H1 (cell line): ENCODE data around the gene CSF3. TPM values are rescaled to one million over a fixed set of nuclear protein-coding genes. Genes with fewer than 3 reads are reported as not detected.

Experiments used
- CTCF ChIA-PET: fragments of 300-600 bp; sonication (Branson Sonifier 250); formaldehyde crosslinking; loops from one replicate; lab custom pipeline; 2021; ENCODE audit not compliant: partially characterized antibody; lab: Charles Lee
- POLR2A ChIA-PET: fragments of 300-600 bp; sonication (Branson Sonifier 250); formaldehyde crosslinking; loops from one replicate; lab custom pipeline; 2021; ENCODE audit warnings: inconsistent platforms; ENCODE audit not compliant: partially characterized antibody; lab: Charles Lee
- DNase-seq, 2 experiments: peaks; one replicate each; pipeline versions ENCODE4 v3.0.0 to v3.0.0-alpha.2; 2010 to 2022; ENCODE audit warnings: low spot score in 2 of 2, low read depth in 1 of 2, mixed read lengths in 1 of 2
- FAIRE-seq: peaks from 2 replicates; lab custom pipeline; 2011; peaks lifted over from hg19 to GRCh38; lab: Jason Lieb, UNC
- H2AFZ ChIP-seq: 2 replicates; pipeline ENCODE4 v1.8.1; 2012; ENCODE audit warnings: low read length, inconsistent platforms
- H2AK5ac ChIP-seq: 2 replicates; pipeline ENCODE4 v1.6.1; 2013; ENCODE audit warnings: low read depth, low read length
- H2BK120ac ChIP-seq: replicated peaks from 2 replicates; pipeline ENCODE3; 2013; ENCODE audit warnings: low read depth, low read length, inconsistent platforms
- H2BK12ac ChIP-seq: 2 replicates; pipeline ENCODE4 v1.6.1; 2013; ENCODE audit warnings: low read depth, low read length
- H2BK15ac ChIP-seq: 2 replicates; pipeline ENCODE4 v1.6.1; 2013; ENCODE audit warnings: low read length
- H2BK20ac ChIP-seq: 2 replicates; pipeline ENCODE4 v1.6.1; 2013; ENCODE audit warnings: low read length
- H2BK5ac ChIP-seq: 2 replicates; pipeline ENCODE4 v1.6.1; 2013; ENCODE audit warnings: low read depth, low read length
- H3K14ac ChIP-seq: 2 replicates; pipeline ENCODE4 v1.6.1; 2013; ENCODE audit warnings: inconsistent platforms; ENCODE audit not compliant: insufficient read length
- H3K18ac ChIP-seq: 2 replicates; pipeline ENCODE4 v1.6.1; 2013; ENCODE audit warnings: low read length; ENCODE audit errors: extremely low read depth
- H3K23ac ChIP-seq: 2 replicates; pipeline ENCODE4 v1.6.1; 2013; ENCODE audit warnings: inconsistent platforms; ENCODE audit not compliant: insufficient read length
- H3K23me2 ChIP-seq: 2 replicates; pipeline ENCODE4 v1.6.1; 2013; ENCODE audit warnings: low read depth, low read length
- H3K27ac ChIP-seq: 2 replicates; pipeline ENCODE4 v1.6.1; 2011; ENCODE audit warnings: low read depth, low read length, inconsistent platforms
- H3K27me3 ChIP-seq, 4 experiments: replicated peaks in 1 of 4; 1 replicate in 1 of 4; 2 replicates in 3 of 4; pipeline versions ENCODE4 v1.6.1 to v1.8.1; 2011 to 2013; ENCODE audit warnings: low read length in 3 of 4, mild to moderate bottlenecking in 3 of 4, inconsistent platforms in 2 of 4, mixed read lengths in 2 of 4, moderate library complexity in 1 of 4; ENCODE audit not compliant: control insufficient read depth in 3 of 4, insufficient read depth in 3 of 4; ENCODE audit errors: extremely low read depth in 1 of 4
- H3K36me3 ChIP-seq, 4 experiments: 2 replicates each; pipeline versions ENCODE4 v1.6.1 to v1.8.1; 2011 to 2013; ENCODE audit warnings: mild to moderate bottlenecking in 4 of 4, low read length in 3 of 4, moderate library complexity in 2 of 4, control low read depth in 1 of 4, inconsistent platforms in 1 of 4; ENCODE audit not compliant: insufficient read depth in 4 of 4, control insufficient read depth in 2 of 4
- H3K4ac ChIP-seq: replicated peaks from 2 replicates; pipeline ENCODE3; 2013; ENCODE audit warnings: low read length, low read depth, mixed read lengths, inconsistent platforms; ENCODE audit not compliant: insufficient read length
- H3K4me1 ChIP-seq, 4 experiments: replicated peaks in 1 of 4; 1 replicate in 1 of 4; 2 replicates in 3 of 4; pipeline versions ENCODE4 v1.6.1 to v1.8.1; 2011 to 2013; ENCODE audit warnings: low read length in 3 of 4, inconsistent platforms in 2 of 4, mixed read lengths in 1 of 4; ENCODE audit not compliant: insufficient read depth in 4 of 4, control insufficient read depth in 3 of 4
- H3K4me2 ChIP-seq, 2 experiments: 2 replicates each; pipeline versions ENCODE4 v1.6.1 to v1.8.1; 2011 to 2013; ENCODE audit warnings: low read depth in 2 of 2, low read length in 2 of 2, control low read depth in 1 of 2, inconsistent platforms in 1 of 2, mild to moderate bottlenecking in 1 of 2; ENCODE audit not compliant: insufficient read depth in 1 of 2
- H3K4me3 ChIP-seq, 4 experiments: fragments of 200-600, 300-600 bp in 1 of 4; sonication (generic), shearing (Covaris generic), sonication (Bioruptor Twin) in 1 of 4; 2 replicates each; pipeline versions ENCODE4 v1.5.1 to v1.8.1; 2011 to 2016; ENCODE audit warnings: low read length in 4 of 4, low read depth in 3 of 4, control low read depth in 2 of 4, inconsistent platforms in 2 of 4, mild to moderate bottlenecking in 2 of 4, mixed read lengths in 1 of 4, moderate library complexity in 1 of 4; ENCODE audit not compliant: insufficient read depth in 2 of 4; ENCODE audit errors: extremely low read depth in 1 of 4
- H3K56ac ChIP-seq: replicated peaks from 2 replicates; pipeline ENCODE3; 2013; ENCODE audit warnings: low read depth, mild to moderate bottlenecking, mixed read lengths, low read length, inconsistent platforms; ENCODE audit not compliant: insufficient read length
- H3K79me1 ChIP-seq: 2 replicates; pipeline ENCODE4 v1.6.1; 2013; ENCODE audit warnings: low read depth, low read length, control low read depth
- H3K79me2 ChIP-seq, 2 experiments: 2 replicates each; pipeline versions ENCODE4 v1.6.1 to v1.8.1; 2012 to 2013; ENCODE audit warnings: low read length in 2 of 2, mild to moderate bottlenecking in 2 of 2, inconsistent platforms in 1 of 2; ENCODE audit not compliant: insufficient read depth in 2 of 2, control insufficient read depth in 1 of 2
- H3K9ac ChIP-seq, 4 experiments: replicated peaks in 1 of 4; 1 replicate in 1 of 4; 2 replicates in 3 of 4; pipeline versions ENCODE4 v1.6.1 to v1.8.1; 2011 to 2013; ENCODE audit warnings: low read depth in 3 of 4, low read length in 3 of 4, control low read depth in 2 of 4, mild to moderate bottlenecking in 2 of 4, moderate library complexity in 2 of 4, inconsistent platforms in 1 of 4; ENCODE audit errors: extremely low read depth in 1 of 4
- H3K9me3 ChIP-seq, 2 experiments: 2 replicates each; pipeline versions ENCODE4 v1.6.1 to v1.8.1; 2012 to 2013; ENCODE audit warnings: mild to moderate bottlenecking in 2 of 2, moderate library complexity in 2 of 2, control low read depth in 1 of 2, inconsistent platforms in 1 of 2, low read depth in 1 of 2, low read length in 1 of 2, mixed read lengths in 1 of 2; ENCODE audit not compliant: insufficient read depth in 2 of 2
- H4K20me1 ChIP-seq, 2 experiments: replicated peaks in 1 of 2; 2 replicates each; pipeline versions ENCODE3 to v1.8.1; 2011 to 2013; ENCODE audit warnings: inconsistent platforms in 2 of 2, low read length in 2 of 2, mild to moderate bottlenecking in 1 of 2; ENCODE audit not compliant: insufficient read depth in 2 of 2, control insufficient read depth in 1 of 2
- H4K5ac ChIP-seq: 2 replicates; pipeline ENCODE4 v1.6.1; 2013; ENCODE audit warnings: low read length, low read depth, mixed read lengths, inconsistent platforms; ENCODE audit not compliant: insufficient read length
- H4K8ac ChIP-seq: 2 replicates; pipeline ENCODE4 v1.8.0; 2013; ENCODE audit warnings: mild to moderate bottlenecking, moderate library complexity, low read length, inconsistent platforms; ENCODE audit not compliant: insufficient read depth; ENCODE audit errors: extremely low read depth
- H4K91ac ChIP-seq: replicated peaks from 2 replicates; pipeline ENCODE3; 2013; ENCODE audit warnings: low read length, mixed read lengths, inconsistent platforms; ENCODE audit not compliant: insufficient read length
- CBX5 ChIP-seq: fragments of 300-800, 300-1000 bp; sonication (generic); IDR thresholded peaks from 2 replicates; pipeline ENCODE4 v1.7.1; 2016; ENCODE audit warnings: antibody characterized with exemption, low read length, low read depth
- EZH2 ChIP-seq: fragments of 200-600 bp; sonication (generic); IDR thresholded peaks from 2 replicates; pipeline ENCODE4 v1.7.1; 2012; ENCODE audit warnings: low read depth, mild to moderate bottlenecking, moderate library complexity, low read length, inconsistent platforms; ENCODE audit not compliant: severe bottlenecking
- JUND ChIP-seq: IDR thresholded peaks from 2 replicates; pipeline ENCODE4 v1.6.1; 2011; ENCODE audit warnings: mild to moderate bottlenecking, improper control_type of control experiment, low read length
- PHF8 ChIP-seq: fragments of 200-600 bp; sonication (generic); conservative IDR thresholded peaks from 2 replicates; pipeline ENCODE4 v1.7.1; 2012; ENCODE audit warnings: low read depth, mild to moderate bottlenecking, inconsistent platforms, low read length, moderate library complexity
- SAP30 ChIP-seq: fragments of 300-600 bp; sonication (generic); IDR thresholded peaks from 2 replicates; pipeline ENCODE4 v1.7.1; 2012; ENCODE audit warnings: low read length, moderate library complexity, mild to moderate bottlenecking, inconsistent platforms; ENCODE audit not compliant: insufficient read depth, insufficient replicate concordance
- WGBS, 2 experiments: shearing (Covaris generic) in 1 of 2; methylation state at CpG; one replicate each; pipeline versions ENCODE4 v1.1.6 to v1.1.7; 2013 to 2015; ENCODE audit warnings: low lambda C conversion rate in 2 of 2, mixed read lengths in 2 of 2, inconsistent platforms in 1 of 2, low coverage in 1 of 2, missing lambda C conversion rate in 1 of 2; ENCODE audit not compliant: insufficient replicate concordance in 2 of 2, insufficient coverage in 1 of 2, insufficient read length in 1 of 2; ENCODE audit errors: extremely low coverage in 1 of 2, missing lambda C conversion rate in 1 of 2; 5-methylcytosine and 5-hydroxymethylcytosine counted together
- polyA plus RNA-seq, 7 experiments: library from polyadenylated mRNA; depleted of rRNA in 3 of 7; stranded (reverse) in 5 of 7; unstranded in 2 of 7; fragments of >200 nt in 5 of 7; fragments of 200-250 nt in 2 of 7; gene quantifications; 1 replicate in 5 of 7; 2 replicates in 1 of 7; 4 replicates in 1 of 7; pipeline versions ENCODE4 v1.2.1 to v1.2.3, GENCODE V29; 2011 to 2013; ENCODE audit warnings: missing spikeins in 2 of 7, mixed read lengths in 2 of 7
- total RNA-seq: library from RNA; stranded (reverse); fragmentation: NEBNext Ultra II Directional; extraction: Animal tissue kit (Norgen Biotek cat#: 25700); gene quantifications from 2 replicates; pipeline ENCODE4 v1.2.1, GENCODE V29; 2021
- TF ChIP-seq, protein P1 (sequence below): IDR thresholded peaks from 2 replicates; pipeline ENCODE4 v1.6.1; 2012; ENCODE audit warnings: inconsistent platforms

Gene CSF3
- total and polyA plus RNA-seq, 2 of the 8 experiments (the other 6 are each of a cell fraction or from before 2014, with no cell fraction given): 0.03 TPM; not detected in 1

GRCh38 chr17:40065769-40066510, 50.7 kb downstream of the CSF3 start:
- Histone ChIP-seq H3K36me3 (no peaks in the 10 kb centered on the region), H4K20me1 (peaks cover 0 to 9% of the 10 kb centered on the region in 2 experiments), H3K79me1 (peaks cover 10% of the 10 kb centered on the region; the same call in 1 of the 2 replicates), H3K79me2 (no peaks in the 10 kb centered on the region), H3K27me3 (peaks cover 0 to 15% (median 10%) of the 10 kb centered on the region in 4 experiments; a peak in 6 of 7 replicates), H3K4me2 (peak overlapping the region; percentile 34 to 75; a peak in 3 of 4 replicates), H2AFZ (no peak overlapping the region), H3K4me1 (peaks cover 30 to 72% (median 51%) of the 10 kb centered on the region in 4 experiments), H4K91ac (peak overlapping the region; percentile 52), H3K9ac (no peak overlapping the region), H3K56ac (peak overlapping the region; percentile 13), H2BK15ac (0 out of 2 replicates have a peak overlapping the region, but pooled peaks have one; percentile 29), H4K8ac (no peak overlapping the region), H2BK5ac (no peak overlapping the region), H3K4me3 (peak overlapping the region in 1 of 4 experiments; percentile 18; a peak in 2 of 8 replicates), H3K9me3 (no peaks in the 10 kb centered on the region), H3K23me2 (peaks cover 10% of the 10 kb centered on the region), H2AK5ac (no peak overlapping the region), H3K4ac (no peak overlapping the region), H4K5ac (no peak overlapping the region), H2BK120ac (no peak overlapping the region), H3K23ac (no peak overlapping the region), H3K27ac (no peak overlapping the region), H3K14ac (no peak overlapping the region), H2BK20ac (no peak overlapping the region), H3K18ac (no peak overlapping the region; the same call in 1 of the 2 replicates), H2BK12ac (no peak overlapping the region)
- FAIRE-seq (no peak), DNase-seq (no peak)
- ChIA-PET POLR2A (interaction anchor here (0.6 to 5.8 kb wide), 20 partner anchors 9 to 581 kb away, joined by 3 to 64 read pairs (median 4); partner anchors contain the start of genes CASC3, MED24, MSL1 and NR1D1), CTCF (interaction anchor here (0.6 to 38.4 kb wide), 17 partner anchors 9 to 152 kb away, joined by 3 to 876 read pairs (median 4); partner anchors contain the start of genes CSF3 and NR1D1)
- 70% methylated on average over 10 of the region's 11 CpGs; no CpG with 5 or more reads in 1 of the 2 experiments for WGBS, 2 experiments
- TF ChIP-seq SAP30 (no peak), CBX5 (no peak), EZH2 (no peak), PHF8 (no peak), JUND (no peak)
- TF ChIP-seq, protein P1, sequence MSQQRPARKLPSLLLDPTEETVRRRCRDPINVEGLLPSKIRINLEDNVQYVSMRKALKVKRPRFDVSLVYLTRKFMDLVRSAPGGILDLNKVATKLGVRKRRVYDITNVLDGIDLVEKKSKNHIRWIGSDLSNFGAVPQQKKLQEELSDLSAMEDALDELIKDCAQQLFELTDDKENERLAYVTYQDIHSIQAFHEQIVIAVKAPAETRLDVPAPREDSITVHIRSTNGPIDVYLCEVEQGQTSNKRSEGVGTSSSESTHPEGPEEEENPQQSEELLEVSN: no peak
